Measurements from ENCODE around the gene JMJD7.
A peak's percentile ranks its signal among the peaks of the same experiment; 100 is the strongest.

JMJD7 gene

DNA sequence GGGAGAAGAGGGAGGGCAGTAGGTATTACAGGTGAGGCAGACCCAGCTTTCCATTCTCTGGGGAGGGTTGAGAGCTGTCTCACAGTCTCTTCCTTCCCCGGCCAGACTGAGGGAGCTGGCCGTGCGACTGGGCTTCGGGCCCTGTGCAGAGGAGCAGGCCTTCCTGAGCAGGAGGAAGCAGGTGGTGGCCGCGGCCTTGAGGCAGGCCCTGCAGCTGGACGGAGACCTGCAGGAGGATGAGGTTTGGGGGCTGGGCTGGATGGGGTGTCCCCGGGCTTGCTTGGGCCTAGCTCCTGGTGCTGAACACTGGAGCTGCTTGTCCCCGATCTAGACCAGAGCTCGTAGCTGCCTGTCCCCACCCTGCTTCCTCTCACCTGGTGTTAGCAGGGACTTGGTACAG lies 15.7 kb downstream of the JMJD7 start:
- no peak for DNase-seq (ENCODE audit: low read depth, low spot score)

DNA sequence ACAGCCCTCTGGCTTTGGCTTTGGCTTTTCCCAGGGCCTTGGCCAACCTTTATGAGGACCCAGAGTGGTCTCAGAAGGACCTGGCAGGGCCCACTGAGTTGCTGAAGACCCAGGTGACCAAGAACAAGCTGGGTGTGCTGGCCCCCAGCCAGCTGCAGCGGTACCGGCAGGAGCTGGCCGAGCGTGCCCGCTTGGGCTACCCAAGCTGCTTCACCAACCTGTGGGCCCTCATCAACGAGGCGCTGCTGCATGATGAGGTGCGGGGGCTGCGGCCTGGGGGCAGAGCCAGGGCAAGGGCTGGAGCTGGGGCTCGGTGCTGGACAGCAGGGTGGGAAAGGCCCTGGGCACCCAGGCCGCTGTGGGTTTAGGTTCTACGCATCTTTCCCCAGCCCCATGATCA lies 16.9 kb downstream of the JMJD7 start:
- DNase-seq (ENCODE audit: low read depth, low spot score): no peak

DNA sequence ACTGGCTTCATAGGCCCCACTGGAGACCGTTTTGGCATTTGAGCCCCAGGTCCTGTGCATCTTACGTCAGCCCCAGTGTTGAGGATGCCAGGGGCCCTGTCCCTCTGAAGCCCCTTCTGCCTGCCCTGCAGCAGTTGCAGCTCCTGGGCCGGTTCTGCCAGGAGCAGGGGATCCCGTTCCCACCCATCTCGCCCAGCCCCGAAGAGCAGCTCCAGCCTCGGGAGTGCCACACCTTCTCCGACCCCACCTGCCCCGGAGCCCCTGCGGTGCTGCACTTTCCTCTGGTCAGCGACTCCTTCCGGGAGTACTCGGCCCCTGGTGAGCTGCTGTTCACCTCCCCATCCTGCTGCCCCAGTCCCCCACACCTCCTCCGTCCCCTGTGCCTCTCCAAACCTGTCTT lies 19.3 kb downstream of the JMJD7 start:
- no peak for DNase-seq (ENCODE audit: low read depth, low spot score)

DNA sequence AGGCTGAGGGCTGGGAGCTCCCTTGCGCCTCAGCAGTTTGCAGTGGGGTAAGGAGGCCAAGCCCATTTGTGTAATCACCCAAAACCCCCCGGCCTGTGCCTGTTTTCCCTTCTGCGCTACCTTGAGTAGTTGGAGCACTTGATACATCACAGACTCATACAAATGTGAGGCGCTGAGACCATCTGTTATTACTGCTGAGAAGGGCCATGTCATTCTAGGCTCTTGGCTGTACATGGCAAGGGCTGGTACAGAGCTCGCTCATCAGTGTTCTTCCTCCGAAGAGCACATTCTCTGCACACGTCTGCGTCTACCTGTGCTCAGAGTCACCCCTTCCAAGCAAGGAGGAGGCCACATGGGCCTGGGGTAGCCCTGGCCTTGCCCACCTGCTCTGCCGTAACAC lies 20.1 kb downstream of the JMJD7 start:
- no peak for DNase-seq (ENCODE audit: low read depth, low spot score)

DNA sequence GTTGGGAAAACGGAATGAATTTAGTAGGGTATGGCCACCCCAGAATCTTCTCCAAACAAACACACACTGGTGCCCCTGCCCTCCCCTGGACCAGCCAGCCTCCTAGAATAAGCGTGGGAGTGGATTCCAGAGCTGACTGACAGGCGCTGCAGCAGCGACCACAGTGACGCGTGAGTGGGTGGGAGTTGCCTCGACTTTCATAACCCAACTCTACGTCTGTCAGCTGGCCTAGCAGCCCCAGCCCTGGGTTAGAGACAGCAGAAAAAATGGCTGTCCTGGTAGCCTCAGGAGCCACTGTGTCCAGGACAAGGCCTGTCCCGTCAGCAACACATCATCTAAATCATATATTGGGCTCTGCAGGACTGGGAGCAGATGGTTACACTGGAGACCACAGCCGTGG lies 20.7 kb downstream of the JMJD7 start:
- DNase-seq (ENCODE audit: low read depth, low spot score): no peak

DNA sequence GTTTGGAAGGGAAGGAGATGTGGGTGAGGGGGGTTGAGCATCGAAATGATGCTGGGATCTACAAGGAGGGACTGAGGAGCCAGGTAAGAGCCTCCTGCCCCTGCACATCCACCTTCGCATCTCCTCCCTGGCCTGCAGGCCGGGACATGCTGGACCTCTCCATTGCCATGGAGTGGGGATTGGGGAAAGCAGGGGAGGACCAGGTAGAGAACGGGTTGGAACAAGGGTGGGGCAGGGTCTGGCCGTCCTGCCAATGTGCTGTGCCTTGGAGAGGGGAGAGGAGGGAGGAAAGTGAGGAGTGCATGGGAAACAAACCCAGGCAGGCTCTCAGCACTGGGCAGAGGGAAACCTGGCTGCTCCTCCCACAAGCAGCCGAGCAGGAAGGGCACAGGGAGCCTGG lies 21.3 kb downstream of the JMJD7 start:
- DNase-seq (ENCODE audit: low read depth, low spot score): no peak

DNA sequence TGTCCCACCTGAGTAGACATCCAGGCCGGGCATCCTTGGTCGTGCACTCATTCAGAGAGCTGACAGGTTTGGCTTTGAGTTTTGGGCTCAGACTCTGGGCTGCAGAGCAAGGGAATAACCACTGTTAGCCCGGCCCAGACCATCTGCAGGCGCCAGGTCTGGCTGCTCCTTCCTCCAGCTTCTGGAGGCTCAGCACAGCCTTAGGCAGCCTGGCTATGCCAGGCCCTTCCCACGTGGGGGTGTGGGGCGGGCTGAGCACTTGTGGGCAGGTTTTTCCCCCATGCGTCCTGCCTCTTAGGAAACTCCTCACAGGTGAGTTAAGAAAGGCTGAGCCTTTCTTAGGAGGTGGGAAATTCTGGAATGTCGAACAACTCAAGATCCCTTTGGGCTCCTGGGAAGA lies 22.0 kb downstream of the JMJD7 start:
- DNase-seq (ENCODE audit: low read depth, low spot score): no peak

DNA sequence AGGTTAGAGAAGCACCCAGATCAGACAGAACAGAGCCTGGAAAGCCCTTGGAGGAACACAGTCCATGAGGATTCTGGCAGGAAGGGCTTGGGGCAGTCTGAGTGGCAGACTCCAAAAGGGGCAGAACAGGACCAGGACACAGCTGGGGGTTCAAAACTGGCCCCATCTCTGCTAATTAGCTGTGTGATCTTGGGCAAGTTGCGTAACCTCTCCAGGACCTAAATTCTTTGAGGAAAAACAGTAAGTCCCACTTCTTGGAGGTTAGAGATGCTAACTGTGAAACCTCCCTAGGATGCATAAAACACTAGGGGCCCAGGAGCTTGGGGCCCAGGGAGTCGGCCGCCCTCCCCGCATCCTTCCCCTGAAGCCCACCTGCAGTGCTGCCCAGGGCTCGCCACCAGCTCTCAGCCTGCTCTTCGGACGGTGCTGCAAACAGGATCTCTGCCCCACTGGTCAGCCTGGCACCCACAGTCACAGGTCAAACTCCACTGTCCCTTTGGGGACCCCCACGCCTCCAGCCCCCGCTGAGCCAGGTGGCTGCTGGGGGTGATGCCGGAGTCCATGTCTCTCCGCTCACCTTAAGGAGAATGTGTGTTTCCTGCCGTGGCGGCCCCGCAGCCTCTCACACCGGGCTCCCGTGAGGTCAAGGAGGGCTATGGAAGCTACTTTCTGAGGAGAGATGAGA lies 22.7 kb downstream of the JMJD7 start:
- no peak for DNase-seq (ENCODE audit: low read depth, low spot score)

DNA sequence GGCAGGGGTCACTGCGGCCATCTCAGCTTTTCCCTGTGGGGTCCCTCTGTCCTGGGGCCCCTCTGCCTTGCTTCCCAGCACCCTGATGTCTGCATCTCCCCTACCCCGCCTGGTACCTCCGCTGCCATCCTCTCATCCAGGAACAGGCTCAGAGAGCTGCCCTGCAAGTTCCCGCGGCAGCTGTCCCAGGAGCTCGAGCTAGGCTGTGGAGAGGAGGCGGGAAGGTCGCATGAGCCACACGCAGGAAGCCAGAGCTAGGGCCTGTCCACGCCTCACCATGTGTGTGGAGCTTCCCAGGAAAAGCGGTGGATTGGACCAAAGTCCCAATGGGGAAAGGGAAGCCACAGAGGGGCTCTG lies 23.3 kb downstream of the JMJD7 start:
- no peak for DNase-seq (ENCODE audit: low read depth, low spot score)

DNA sequence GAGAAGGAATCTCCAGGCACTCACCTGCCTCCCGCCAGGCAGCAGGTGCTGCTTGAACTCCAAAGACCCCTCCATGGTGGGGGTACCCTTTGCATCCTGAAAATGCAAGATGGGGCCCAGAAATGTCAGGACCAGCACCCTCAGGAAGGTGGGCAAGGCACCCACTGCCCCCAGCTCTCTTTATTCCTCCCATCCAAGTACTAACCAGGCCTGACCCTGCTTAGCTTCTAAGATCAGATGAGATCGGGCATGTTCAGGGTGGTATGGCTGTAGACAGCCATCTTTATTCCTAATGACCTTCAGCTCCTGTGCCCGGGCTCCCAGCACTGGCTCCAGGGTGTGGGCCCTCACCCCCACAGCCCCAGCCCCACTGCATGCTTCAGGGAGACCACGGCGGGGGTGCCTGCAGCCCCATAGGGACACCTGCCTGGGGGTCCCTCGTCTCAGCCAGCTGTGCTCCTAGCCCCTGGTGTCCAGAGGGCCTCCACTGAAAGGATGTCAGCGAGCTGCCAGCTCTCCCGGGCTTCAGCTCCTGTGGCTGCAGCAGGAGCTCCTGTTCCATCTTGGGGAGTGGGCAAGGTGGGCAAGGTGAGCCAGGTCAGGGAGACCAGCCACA lies 24.0 kb downstream of the JMJD7 start:
- no peak for DNase-seq (ENCODE audit: low read depth, low spot score)

DNA sequence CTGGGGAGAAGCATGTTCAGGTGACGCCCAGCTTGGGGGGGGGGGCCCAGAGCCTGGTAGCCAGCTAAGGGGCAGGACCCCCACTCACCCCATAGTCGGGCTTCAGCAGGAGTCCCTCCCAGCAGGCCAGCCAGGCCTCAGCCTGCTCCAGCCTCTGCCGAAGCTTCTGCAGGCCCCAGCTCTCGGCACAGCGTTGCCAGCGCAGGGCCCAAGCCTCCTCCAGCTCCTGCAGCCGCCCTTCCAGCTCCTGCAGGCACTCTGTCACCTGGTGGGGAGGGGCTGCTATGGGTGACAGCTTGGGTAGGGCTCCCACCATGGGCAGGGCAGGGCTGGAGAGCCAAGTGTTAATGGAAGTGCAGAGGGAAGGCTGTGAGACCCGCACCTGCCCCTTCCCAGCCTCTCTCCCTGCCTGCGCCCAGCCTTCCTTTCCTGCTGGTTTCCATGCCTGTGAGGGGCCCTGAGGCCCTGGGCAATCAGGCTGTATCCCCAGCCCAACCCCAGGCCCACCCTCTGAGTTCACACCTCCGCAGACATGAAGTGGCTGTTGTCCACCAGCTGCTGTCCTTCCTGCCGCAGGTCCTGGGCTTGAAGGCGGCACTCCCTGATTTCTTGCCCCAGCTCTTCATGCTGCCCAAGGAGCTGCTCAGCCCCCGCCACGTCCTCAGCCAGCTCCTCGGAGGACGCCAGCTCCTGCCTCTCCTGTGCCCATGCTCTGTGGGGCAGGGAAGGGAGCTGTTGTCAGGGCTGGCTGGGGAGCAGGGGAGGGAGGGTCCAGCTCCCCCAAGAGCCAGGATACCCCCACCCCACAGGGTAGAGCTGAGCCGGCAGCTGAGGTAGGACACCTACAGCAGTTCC lies 25.1 kb downstream of the JMJD7 start:
- DNase-seq (ENCODE audit: low read depth, low spot score): peak; percentile 68

DNA sequence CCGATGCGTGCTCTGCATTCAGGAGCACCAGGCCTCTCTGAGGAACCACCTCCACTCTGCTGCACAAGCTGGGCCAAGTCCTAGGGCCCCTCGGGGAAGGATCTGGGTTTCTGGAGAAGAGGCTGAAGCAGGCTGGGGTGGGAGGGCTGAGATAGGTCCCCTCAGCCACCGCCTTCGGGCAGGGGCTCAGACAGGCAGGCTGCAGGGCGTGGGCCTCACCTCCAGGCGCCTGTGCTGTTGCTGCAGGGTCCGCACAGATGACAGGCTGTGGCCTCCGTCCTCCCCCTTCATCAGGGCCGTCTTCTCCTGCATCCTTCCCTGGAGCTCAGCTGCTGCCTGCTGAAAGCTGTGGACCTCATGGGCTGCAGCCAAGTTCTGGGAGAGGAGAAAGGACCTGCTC lies 25.9 kb downstream of the JMJD7 start:
- DNase-seq (ENCODE audit: low read depth, low spot score): no peak

DNA sequence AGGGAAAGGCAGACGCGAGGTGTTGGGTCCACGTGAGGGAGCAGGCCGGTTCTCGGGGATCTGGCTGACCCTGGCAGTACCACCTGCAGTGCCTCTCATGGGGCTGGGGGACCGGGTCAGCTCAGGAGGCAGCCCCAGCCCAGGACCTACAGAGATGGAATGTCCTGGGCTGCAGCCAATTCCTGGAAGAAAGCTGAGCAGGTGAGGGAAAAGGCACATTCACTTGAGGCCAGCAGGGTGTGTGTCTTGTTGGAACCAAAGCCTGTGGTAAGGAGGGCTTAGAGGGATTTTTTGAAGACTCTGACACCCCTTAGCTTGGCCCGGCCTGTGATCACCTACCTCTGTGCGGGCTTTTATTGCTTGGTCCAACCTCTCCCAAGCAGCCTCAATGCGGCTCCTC lies 26.6 kb downstream of the JMJD7 start:
- DNase-seq (ENCODE audit: low read depth, low spot score): no peak

DNA sequence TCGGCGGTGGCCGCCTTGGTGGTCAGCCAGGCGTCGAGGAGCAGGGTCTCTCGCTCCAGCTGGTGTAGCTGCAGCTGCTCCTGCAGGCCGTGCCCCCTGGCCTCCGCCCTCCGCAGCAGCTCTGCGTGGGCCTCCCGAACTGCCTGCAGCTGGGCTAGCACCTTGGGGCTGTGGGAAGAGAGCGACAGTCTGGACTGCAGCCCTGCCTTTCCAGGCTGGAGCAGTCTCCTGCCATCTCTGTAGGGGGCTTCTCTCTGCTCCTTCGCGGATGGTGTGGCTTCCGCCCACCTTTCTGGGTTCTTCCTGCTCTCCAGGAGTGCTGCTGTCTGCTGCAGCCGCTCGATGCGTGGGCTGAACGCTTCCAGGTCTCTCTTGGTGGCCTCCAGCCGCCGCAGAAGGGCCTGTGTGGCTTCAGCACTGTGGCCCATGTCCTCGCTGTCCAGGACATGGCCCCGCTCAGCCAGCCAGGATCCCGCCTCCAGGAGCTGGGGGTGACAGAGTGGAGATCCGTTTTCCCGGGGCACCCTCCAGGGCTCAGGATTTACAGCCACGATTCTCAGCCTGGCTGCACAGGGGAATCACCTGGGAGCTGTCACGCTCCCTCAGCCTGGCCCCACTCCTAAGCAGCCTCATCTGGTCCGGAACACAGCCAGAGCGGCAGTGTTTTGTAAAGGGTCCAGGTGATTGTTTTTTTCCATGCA lies 27.5 kb downstream of the JMJD7 start:
- DNase-seq (ENCODE audit: low read depth, low spot score): no peak

DNA sequence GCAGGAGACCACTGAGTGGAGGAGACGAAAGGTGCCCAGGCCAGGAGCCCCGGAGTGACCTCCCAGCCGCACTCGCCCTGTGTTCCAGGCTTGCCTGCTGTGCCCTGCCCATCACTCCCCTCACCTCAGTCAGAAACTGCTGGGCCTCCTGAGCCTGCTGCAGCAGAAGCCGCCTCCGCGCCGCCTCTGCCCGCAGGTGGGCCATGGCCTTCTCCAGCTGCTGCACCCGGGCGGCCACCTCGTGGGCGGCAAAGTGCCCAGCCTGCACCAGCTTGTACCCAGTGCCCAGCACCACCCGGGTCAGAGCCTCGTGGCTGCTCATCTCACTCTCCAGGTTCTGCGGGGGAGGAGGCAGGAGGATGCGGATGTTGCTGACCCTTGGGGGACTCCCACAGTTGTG lies 28.4 kb downstream of the JMJD7 start:
- no peak for DNase-seq (ENCODE audit: low read depth, low spot score)

DNA sequence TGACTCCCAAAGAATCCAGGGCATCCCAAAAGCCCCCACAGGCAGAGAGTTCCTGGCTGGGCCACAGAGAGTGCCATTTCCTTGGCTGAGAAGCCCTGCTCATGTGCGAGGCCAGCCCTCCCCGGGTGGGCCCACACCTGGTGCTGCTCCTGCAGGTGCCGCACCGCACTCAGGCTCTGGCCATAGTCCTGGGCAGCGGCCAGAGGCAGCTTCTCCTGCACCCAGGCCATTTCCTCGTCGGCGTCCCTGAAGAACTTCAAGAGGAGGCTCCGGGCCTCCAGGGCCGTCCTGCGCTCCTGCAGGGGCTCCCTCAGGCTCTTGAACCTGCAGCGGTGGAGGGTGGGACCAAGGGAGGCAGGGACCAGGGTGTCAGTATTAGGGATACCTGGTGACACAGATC lies 28.8 kb downstream of the JMJD7 start:
- DNase-seq (ENCODE audit: low read depth, low spot score): no peak

DNA sequence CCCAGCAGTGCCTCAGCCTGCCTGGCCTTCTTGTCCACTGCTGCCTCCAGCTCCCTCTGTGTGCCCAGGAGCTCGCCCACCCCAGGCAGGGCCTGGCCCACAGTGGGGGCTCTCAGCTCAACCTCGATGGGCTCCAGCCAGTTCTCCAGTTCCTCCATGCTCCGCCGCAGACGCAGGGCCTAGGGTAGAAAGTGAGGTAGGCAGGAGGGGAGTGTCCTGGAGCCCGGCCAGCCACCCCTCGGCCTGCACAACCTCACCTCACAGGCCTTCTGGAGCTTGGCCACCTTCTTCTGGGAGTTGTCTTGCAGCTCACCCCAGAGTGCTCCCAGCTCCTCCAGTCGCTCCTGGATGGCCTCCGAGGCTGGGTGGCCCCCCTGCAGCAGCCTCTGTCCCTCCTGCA lies 29.4 kb downstream of the JMJD7 start:
- no peak for DNase-seq (ENCODE audit: low read depth, low spot score)

DNA sequence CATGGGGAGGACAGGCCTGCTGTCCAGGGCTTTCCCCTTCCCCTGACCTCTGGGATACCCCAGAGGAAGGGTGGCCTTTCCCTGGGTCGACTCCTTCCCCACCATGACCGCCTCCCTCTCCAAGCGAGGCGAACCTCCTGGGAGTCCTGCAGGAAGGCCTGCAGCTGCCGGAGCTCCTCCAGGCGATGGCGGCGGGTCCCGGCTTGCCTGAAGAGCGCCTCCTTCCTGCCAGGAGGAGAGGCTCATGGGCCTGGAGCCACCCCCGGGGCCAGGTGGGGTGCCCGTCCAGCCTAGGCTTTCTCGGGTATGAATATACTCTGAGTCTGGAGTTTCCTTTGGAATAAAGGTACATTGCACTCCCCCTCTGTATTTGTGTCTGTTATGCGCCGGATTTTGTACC lies 30.9 kb downstream of the JMJD7 start:
- no peak for DNase-seq (ENCODE audit: low read depth, low spot score)

DNA sequence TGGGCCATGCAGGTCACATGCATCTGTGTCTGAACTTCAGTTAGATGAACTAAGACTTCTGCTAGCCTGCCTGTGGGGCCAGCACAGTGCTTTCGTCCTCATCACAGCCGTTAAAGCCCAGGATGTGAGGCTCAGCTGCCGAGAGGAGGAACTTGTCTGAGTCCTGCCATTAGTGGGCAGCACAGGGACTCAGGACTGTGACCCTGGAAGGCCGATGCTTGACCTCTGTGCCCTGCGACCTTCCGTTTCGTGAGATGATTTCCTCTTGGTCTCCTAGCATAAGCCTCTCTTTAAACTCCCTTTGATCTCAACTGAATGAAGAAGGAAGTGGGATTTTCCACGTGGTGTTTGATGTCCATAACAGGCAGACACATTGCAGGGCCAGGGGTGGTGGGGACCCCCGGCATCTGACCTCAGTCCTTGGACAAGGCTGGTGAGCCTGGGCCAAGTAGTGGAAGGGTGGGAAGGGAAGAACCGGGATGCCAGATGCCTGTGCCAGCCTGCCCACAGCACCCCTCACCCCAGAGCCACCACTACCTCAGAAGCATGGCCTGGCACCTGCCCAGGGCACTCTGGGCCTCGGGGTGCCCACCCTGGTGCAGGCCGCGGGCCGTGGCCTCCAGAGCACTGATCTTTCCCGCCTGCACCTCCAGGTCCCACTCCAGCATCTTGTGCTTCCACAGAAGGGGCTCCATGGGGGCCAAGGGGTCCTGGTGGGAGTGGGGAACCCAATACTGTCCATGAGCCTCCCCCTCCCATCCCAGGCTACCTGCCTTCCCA lies 32.3 kb downstream of the JMJD7 start:
- DNase-seq (ENCODE audit: low read depth, low spot score): no peak

DNA sequence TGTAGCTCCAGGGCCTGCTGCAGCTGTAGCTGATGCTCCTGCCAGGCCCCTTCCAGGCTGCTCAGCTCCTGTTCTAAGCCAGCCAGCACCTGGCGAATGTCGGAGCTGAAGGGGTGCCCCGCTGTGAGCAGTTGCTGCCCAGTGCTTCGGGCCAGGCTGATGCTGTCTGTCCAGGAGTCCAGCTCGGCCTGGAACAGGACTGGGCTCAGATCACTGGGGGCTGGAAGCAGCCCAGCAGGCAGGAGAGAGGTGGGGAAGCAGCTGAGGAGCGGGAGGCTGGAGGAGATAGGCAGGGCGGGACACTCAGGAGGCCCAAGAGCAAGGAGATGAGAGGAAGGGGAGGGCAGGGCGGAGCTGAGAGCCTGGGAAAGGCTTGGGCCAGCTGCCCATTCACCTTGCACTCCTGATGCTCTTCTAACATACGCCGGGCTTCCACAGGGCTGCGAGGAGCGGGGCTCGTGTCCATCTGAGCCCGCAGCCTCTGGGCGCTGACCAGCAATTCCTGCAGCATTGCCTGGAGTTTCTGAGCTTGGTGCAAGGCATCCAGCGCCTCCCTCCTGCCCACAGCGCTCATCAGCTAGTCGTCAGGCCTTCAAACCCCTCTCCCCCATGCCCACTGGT lies 34.0 kb downstream of the JMJD7 start:
- no peak for DNase-seq (ENCODE audit: low read depth, low spot score)

DNA sequence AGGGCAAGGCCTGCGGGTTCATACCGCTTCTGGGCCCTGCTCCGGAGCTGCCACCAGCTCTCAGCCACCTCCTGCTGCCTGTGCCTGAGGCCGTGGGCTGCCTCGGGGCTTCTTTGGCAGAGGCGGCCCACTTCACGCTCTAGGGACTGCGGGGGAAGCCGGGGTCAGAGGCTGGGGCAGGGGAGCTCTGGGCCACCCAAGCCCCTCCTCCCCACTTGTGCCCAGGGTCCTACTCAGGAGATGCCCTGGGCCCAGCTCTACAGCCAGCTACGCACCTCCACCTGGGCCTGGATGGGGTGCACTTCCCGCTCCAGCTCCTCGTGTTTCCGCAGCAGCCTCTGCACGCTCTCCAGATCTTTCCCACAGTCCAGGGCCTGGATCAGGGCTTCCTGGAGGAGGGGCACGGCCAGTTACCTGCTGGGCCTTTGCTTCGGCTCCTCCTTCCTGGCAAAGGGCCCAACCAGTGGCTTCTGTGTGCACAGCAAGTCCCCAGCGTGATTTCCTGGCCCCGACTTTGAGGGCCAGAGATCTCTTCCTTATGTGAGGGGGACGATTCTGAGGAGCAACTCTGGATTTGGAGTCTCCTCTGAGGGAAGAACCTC lies 34.7 kb downstream of the JMJD7 start:
- DNase-seq (ENCODE audit: low read depth, low spot score): no peak

Measured in ELF-1 (cell line).